CD4-positive, alpha-beta T cell treated with Interleukin-6 for 4 hours (primary cell): ENCODE results near the gene POR.

Source experiments
- DNase-seq: peaks from one replicate; pipeline ENCODE4 v3.0.0-alpha.2; 2020; ENCODE audit warnings: mixed read lengths

Gene POR

GRCh38 chr7:75955331-75955955 lies 40.5 kb downstream of the POR start:
- DNase-seq, result no peak

- DNase-seq, result no peak
These were observed 42.2 kb downstream of the POR start for GRCh38 chr7:75957021-75957736.

- DNase-seq, result no peak
These were observed 44.0 kb downstream of the POR start for GRCh38 chr7:75958802-75959543.

GRCh38 chr7:75960372-75960771 lies 45.4 kb downstream of the POR start:
- DNase-seq, result no peak

GRCh38 chr7:75961218-75961617 lies 46.3 kb downstream of the POR start:
- no peak for DNase-seq

GRCh38 chr7:75962607-75963380 lies 47.8 kb downstream of the POR start:
- no peak for DNase-seq

GRCh38 chr7:75963381-75963995 lies 48.5 kb downstream of the POR start:
- no peak for DNase-seq

- no peak for DNase-seq
These were observed 50.7 kb downstream of the POR start for GRCh38 chr7:75965617-75966016.

GRCh38 chr7:75966190-75966961 lies 51.4 kb downstream of the POR start:
- no peak for DNase-seq

GRCh38 chr7:75967055-75967454 lies 52.1 kb downstream of the POR start:
- DNase-seq, result no peak

- DNase-seq, result no peak
These were observed 52.6 kb downstream of the POR start for GRCh38 chr7:75967487-75967997.

GRCh38 chr7:75968012-75968411 lies 53.1 kb downstream of the POR start:
- DNase-seq, result no peak

- no peak for DNase-seq
These were observed 53.6 kb downstream of the POR start for GRCh38 chr7:75968561-75969001.

- DNase-seq, result no peak
These were observed 54.2 kb downstream of the POR start for GRCh38 chr7:75969182-75969581.

GRCh38 chr7:75969704-75970498 lies 54.9 kb downstream of the POR start:
- DNase-seq, result no peak

- DNase-seq, result no peak
These were observed 56.5 kb downstream of the POR start for GRCh38 chr7:75971309-75971960.

GRCh38 chr7:75971961-75972763 lies 57.2 kb downstream of the POR start:
- no peak for DNase-seq

- no peak for DNase-seq
These were observed 62.8 kb downstream of the POR start for GRCh38 chr7:75977743-75978142.

GRCh38 chr7:75979759-75980429 lies 64.9 kb downstream of the POR start:
- DNase-seq, result no peak
